ENCODE measurements around the gene QKI. TPM values are rescaled to one million over a fixed set of nuclear protein-coding genes. Genes with fewer than 3 reads are reported as not detected.

The QKI gene
- total and polyA plus RNA-seq, 2 of the 8 experiments (the other 6 are each of a cell fraction or from before 2014, with no cell fraction given) = 181 to 183 TPM

GRCh38 chr6:163468738-163469137 lies 54.2 kb downstream of the QKI start (continued):
- TF ChIP-seq CBX5 (IDR thresholded peaks at IDR 0.05; ENCODE audit: low read depth, low read length) (no peak), GABPA (IDR thresholded peaks at IDR 0.05; ENCODE audit: borderline replicate concordance, insufficient read depth, low read length) (no peak)
